HEK293T (cell line): ENCODE data around the gene APOOL.
A peak's percentile ranks its signal among the peaks of the same experiment; 100 is the strongest.

Source experiments
- CTCF ChIA-PET: fragments of 350-600 bp; formaldehyde crosslinking; extraction: SDS; loops from one replicate; lab custom pipeline; 2021; ENCODE audit warnings: antibody characterized with exemption, inconsistent platforms; lab: Yijun Ruan, JAX
- POLR2A ChIA-PET: fragments of 350-600 bp; formaldehyde crosslinking; extraction: SDS; loops from one replicate; lab custom pipeline; 2020; ENCODE audit warnings: antibody characterized with exemption, inconsistent platforms; lab: Yijun Ruan, JAX
- DNase-seq: peaks from one replicate; pipeline ENCODE4 v3.0.0; 2012; ENCODE audit warnings: mixed read lengths; ENCODE audit errors: extremely low spot score
- ARNT ChIP-seq: fragments of 450-650 bp; IDR thresholded peaks from 2 replicates; pipeline ENCODE4 v1.6.1; 2017; ENCODE audit warnings: mild to moderate bottlenecking
- BHLHE40 ChIP-seq: fragments of 450-650 bp; IDR thresholded peaks from 2 replicates; pipeline ENCODE4 v1.6.1; 2016; ENCODE audit warnings: mild to moderate bottlenecking, moderate library complexity, borderline replicate concordance
- CTBP1 ChIP-seq: fragments of 450-650 bp; IDR thresholded peaks from 2 replicates; pipeline ENCODE4 v1.6.1; 2016; ENCODE audit warnings: borderline replicate concordance
- ELF4 ChIP-seq: fragments of 450-650 bp; IDR thresholded peaks from 2 replicates; pipeline ENCODE4 v1.6.1; 2017; ENCODE audit warnings: antibody characterized with exemption
- FOXA1 ChIP-seq: fragments of 450-650 bp; IDR thresholded peaks from 2 replicates; pipeline ENCODE4 v1.6.1; 2016; ENCODE audit warnings: mild to moderate bottlenecking
- FOXK2 ChIP-seq: fragments of 450-650 bp; IDR thresholded peaks from 2 replicates; pipeline ENCODE4 v1.6.1; 2016; ENCODE audit warnings: mild to moderate bottlenecking
- FOXM1 ChIP-seq: fragments of 450-650 bp; IDR thresholded peaks from 2 replicates; pipeline ENCODE4 v1.6.1; 2017; ENCODE audit warnings: mild to moderate bottlenecking, borderline replicate concordance
- HDGF ChIP-seq: fragments of 450-650 bp; IDR thresholded peaks from 2 replicates; pipeline ENCODE4 v1.6.1; 2017; ENCODE audit warnings: antibody characterized with exemption, borderline replicate concordance
- L3MBTL2 ChIP-seq: fragments of 450-650 bp; conservative IDR thresholded peaks from 2 replicates; pipeline ENCODE4 v1.6.1; 2016; ENCODE audit warnings: mild to moderate bottlenecking
- LEF1 ChIP-seq: fragments of 450-650 bp; IDR thresholded peaks from 2 replicates; pipeline ENCODE4 v1.6.1; 2017; ENCODE audit warnings: mild to moderate bottlenecking, borderline replicate concordance
- NFRKB ChIP-seq: fragments of 450-650 bp; IDR thresholded peaks from 2 replicates; pipeline ENCODE4 v1.6.1; 2016; ENCODE audit warnings: mild to moderate bottlenecking, moderate library complexity
- PKNOX1 ChIP-seq: fragments of 450-650 bp; IDR thresholded peaks from 2 replicates; pipeline ENCODE4 v1.6.1; 2016
- SP1 ChIP-seq: fragments of 450-650 bp; IDR thresholded peaks from 2 replicates; pipeline ENCODE4 v1.6.1; 2017
- SUZ12 ChIP-seq: fragments of 450-650 bp; IDR thresholded peaks from 2 replicates; pipeline ENCODE4 v1.6.1; 2016; ENCODE audit warnings: mild to moderate bottlenecking
- TARDBP ChIP-seq: fragments of 450-650 bp; IDR thresholded peaks from 2 replicates; pipeline ENCODE4 v1.6.1; 2016
- ZNF384 ChIP-seq: fragments of 450-650 bp; IDR thresholded peaks from 2 replicates; pipeline ENCODE4 v1.6.1; 2016

APOOL gene

GRCh38 chrX:85089321-85089840, 85.7 kb downstream of the APOOL start:
- POLR2A ChIA-PET, result no interaction called here
- CTCF ChIA-PET, result no interaction called here
- DNase-seq, result no peak
- TF ChIP-seq FOXK2 (no peak), CTBP1 (no peak), LEF1 (no peak), NFRKB (no peak), ELF4 (no peak), L3MBTL2 (no peak), ARNT (no peak), HDGF (no peak), BHLHE40 (no peak), SP1 (no peak), FOXA1 (no peak), FOXM1 (no peak), PKNOX1 (no peak), SUZ12 (no peak)

DNA sequence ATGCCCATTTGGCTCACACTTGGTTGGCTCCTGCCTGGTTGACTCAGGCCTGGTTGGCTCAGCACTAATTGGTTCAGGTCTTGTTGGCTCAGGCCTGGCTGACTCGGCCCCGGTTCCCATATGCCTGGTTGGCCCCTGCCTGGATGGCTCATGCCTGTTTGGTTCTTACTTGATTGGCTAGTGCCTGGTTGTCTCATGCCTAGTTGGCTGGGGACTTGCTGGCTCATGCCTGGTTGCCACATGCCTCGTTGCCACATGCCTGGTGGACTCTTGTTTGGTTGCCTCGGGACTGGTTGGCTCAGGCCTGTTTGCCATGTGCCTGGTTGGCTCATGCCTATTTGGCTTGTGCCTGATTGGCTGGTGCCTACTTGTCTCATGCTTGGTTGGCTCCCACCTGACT, 103.7 kb downstream of the APOOL start:
- TF ChIP-seq NFRKB (no peak), BHLHE40 (no peak), FOXM1 (no peak), CTBP1 (no peak), TARDBP (no peak), SUZ12 (no peak)
- no peak for DNase-seq
- CTCF ChIA-PET, result no interaction called here
- POLR2A ChIA-PET, result no interaction called here

- ChIA-PET POLR2A (no interaction called here), CTCF (no interaction called here)
- DNase-seq, result no peak
- no peak for TF ChIP-seq BHLHE40
- TF ChIP-seq PKNOX1, result no peak
- TF ChIP-seq NFRKB, result no peak
- no peak for TF ChIP-seq TARDBP
- TF ChIP-seq SUZ12, result no peak
- no peak for TF ChIP-seq ARNT
Measured at GRCh38 chrX:85108165-85108564, 104.5 kb downstream of the APOOL start.

- ChIA-PET POLR2A (no interaction called here), CTCF (interaction anchor here (0.6 to 1.3 kb wide), 5 partner anchors 11 to 420 kb away, joined by 3 to 4 read pairs (median 3); no protein-coding TSS in a partner anchor)
- no peak for TF ChIP-seq FOXM1
- TF ChIP-seq FOXK2, result no peak
- TF ChIP-seq ZNF384, result no peak
- TF ChIP-seq ELF4, result no peak
- TF ChIP-seq HDGF, result no peak
- no peak for TF ChIP-seq SUZ12
- no peak for TF ChIP-seq ARNT
- TF ChIP-seq L3MBTL2, result no peak
- no peak for TF ChIP-seq BHLHE40
- TF ChIP-seq TARDBP, result no peak
- TF ChIP-seq LEF1, result no peak
- TF ChIP-seq CTBP1, result no peak
- no peak for TF ChIP-seq NFRKB
- no peak for TF ChIP-seq SP1
- no peak for TF ChIP-seq PKNOX1
- no peak for TF ChIP-seq FOXA1
- DNase-seq, result peak; percentile 65
Measured at GRCh38 chrX:85109235-85109634, 105.6 kb downstream of the APOOL start.

DNA sequence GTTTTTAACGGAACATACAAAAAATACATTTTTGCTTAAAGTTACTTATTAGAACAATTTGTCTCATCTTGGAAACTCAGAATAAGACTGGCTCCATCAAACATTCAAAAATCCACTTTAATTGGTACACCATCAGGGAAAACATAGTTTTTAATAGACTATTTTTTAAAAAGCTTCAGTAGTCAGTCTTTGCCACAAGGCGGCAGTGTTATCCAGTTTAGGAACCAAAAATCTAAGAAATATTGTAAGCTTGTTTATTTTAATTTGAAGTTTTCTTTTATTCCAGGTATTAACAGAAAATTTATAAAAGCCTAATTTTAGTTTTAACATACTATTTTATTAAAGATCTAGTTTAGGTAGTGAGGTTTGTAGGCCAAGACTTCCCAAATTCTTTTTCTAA, 107.7 kb downstream of the APOOL start:
- ChIA-PET POLR2A (no interaction called here), CTCF (interaction anchor here (0.7 to 1.4 kb wide), 3 partner anchors 11 to 471 kb away, joined by 3 to 4 read pairs (median 4); no protein-coding TSS in a partner anchor)
- TF ChIP-seq CTBP1 (no peak), FOXM1 (no peak), BHLHE40 (no peak), FOXA1 (no peak), PKNOX1 (no peak), HDGF (no peak), ELF4 (no peak), SP1 (no peak), NFRKB (no peak), FOXK2 (no peak), TARDBP (no peak), LEF1 (no peak), SUZ12 (no peak)
- DNase-seq, result peak; percentile 9

DNA sequence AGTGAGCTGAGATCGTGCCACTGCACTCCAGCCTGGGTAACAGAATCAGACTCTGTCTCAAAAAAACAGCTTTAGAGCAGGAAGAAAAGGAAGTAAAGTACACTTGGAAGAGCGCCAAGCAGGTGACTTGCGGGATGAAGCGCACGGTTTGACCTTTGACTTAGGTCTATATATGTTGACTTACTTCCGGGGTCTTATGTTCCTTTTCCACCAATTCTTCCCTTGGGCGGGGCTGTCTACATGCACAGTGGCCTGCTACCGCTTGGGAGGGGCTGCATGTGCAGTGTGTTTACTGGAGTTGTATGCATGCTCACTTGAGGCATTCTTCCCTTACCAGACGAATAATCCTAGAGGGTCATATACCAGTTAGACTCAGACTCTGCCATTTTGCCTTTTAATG, 108.6 kb downstream of the APOOL start:
- DNase-seq, result no peak
- TF ChIP-seq ELF4 (no peak), HDGF (no peak), FOXM1 (no peak), SP1 (no peak), SUZ12 (no peak), FOXA1 (no peak), PKNOX1 (no peak), ARNT (no peak), FOXK2 (no peak)
- ChIA-PET POLR2A (no interaction called here), CTCF (interaction anchor here (1.4 kb wide), 1 partner anchor 10 kb away, joined by 4 read pairs; no protein-coding TSS in a partner anchor)
